Fibroblast of pulmonary artery (primary cell): ENCODE results near the gene G6PC3.

Source experiments
- DNase-seq: peaks from one replicate; pipeline ENCODE4 v3.0.0-alpha.2; 2010; ENCODE audit warnings: low read depth
- H3K4me3 ChIP-seq: replicated peaks from 2 replicates; pipeline ENCODE4 v1.5.1; 2011; ENCODE audit warnings: low read depth, mild to moderate bottlenecking, control low read depth, low read length, moderate library complexity
- TF ChIP-seq, protein P1 (sequence below): IDR thresholded peaks from 2 replicates; pipeline ENCODE4 v1.5.1; 2011; ENCODE audit warnings: mild to moderate bottlenecking, control low read depth, low read length, inconsistent platforms; ENCODE audit errors: missing control alignments

G6PC3 gene

DNA sequence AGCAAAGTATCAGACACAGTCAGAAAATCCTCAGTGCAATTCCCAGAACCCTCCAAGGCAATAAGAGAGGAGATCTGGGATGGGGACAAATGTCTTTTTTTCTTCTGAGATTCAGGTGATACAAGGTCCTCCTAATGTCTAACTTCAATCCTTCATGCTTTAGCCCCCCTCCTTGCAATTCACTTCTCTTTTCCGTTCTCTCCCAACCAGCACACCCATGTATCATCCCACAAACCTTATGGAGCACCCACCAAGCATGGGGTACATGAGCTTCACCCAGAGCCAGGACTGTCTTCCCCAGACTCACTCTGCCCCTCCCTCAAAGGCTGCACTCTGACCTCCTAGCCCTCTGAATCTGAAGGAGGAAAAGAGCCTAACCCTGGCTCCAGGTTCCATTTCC, 42.8 kb downstream of the G6PC3 start:
- H3K4me3 ChIP-seq = no peak overlapping the region
- DNase-seq = no peak
- TF ChIP-seq, protein P1, sequence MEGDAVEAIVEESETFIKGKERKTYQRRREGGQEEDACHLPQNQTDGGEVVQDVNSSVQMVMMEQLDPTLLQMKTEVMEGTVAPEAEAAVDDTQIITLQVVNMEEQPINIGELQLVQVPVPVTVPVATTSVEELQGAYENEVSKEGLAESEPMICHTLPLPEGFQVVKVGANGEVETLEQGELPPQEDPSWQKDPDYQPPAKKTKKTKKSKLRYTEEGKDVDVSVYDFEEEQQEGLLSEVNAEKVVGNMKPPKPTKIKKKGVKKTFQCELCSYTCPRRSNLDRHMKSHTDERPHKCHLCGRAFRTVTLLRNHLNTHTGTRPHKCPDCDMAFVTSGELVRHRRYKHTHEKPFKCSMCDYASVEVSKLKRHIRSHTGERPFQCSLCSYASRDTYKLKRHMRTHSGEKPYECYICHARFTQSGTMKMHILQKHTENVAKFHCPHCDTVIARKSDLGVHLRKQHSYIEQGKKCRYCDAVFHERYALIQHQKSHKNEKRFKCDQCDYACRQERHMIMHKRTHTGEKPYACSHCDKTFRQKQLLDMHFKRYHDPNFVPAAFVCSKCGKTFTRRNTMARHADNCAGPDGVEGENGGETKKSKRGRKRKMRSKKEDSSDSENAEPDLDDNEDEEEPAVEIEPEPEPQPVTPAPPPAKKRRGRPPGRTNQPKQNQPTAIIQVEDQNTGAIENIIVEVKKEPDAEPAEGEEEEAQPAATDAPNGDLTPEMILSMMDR = no peak

DNA sequence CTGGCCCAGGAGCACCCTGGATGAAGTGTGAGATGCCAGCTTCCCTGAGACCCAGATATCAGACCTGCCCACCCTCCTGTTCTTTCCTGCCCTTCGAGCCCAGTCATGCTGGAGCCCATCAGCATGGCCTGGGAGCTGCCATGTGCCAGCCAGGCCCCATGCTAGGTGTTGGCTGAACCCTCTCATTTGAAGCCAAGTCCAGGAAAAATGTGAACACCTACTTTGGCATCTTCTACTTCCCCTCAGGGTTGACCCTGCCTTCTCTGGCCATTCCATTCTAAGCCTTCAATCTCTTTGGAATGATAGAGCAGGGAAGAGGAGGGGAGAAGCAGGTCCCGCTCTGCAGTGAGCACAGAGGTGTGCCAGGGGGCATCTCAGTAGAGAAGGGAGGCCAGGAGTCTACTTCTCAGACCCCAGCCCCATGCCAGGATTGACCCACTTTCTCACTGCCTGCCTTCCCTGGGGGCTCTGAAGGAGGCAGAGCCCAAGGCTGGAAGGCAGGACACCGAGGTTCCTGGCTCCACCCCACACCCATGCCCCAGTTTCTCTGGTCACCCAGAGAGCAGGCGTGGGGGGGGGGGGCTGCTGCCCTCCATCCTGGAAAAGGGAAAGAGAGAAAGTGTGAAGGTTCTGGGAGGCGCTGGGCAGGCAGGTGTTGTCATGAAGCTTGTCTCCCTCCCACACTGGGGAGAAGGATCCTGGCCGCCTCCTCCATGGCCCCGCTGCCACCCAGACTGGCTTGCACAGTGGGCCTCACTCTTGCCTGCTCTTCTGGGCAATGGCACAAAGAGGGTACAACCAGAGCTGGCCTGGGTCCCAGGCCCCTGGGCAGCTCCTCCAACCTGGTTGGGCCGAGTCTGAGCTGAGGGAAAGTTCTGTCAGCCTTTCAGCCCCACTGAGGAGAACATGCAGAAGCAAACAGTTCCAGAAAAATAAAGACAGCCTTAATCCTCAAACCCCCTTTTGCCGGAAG, 43.6 kb downstream of the G6PC3 start:
- no peak overlapping the region for H3K4me3 ChIP-seq
- no peak for DNase-seq
- TF ChIP-seq, protein P1 = no peak

DNA sequence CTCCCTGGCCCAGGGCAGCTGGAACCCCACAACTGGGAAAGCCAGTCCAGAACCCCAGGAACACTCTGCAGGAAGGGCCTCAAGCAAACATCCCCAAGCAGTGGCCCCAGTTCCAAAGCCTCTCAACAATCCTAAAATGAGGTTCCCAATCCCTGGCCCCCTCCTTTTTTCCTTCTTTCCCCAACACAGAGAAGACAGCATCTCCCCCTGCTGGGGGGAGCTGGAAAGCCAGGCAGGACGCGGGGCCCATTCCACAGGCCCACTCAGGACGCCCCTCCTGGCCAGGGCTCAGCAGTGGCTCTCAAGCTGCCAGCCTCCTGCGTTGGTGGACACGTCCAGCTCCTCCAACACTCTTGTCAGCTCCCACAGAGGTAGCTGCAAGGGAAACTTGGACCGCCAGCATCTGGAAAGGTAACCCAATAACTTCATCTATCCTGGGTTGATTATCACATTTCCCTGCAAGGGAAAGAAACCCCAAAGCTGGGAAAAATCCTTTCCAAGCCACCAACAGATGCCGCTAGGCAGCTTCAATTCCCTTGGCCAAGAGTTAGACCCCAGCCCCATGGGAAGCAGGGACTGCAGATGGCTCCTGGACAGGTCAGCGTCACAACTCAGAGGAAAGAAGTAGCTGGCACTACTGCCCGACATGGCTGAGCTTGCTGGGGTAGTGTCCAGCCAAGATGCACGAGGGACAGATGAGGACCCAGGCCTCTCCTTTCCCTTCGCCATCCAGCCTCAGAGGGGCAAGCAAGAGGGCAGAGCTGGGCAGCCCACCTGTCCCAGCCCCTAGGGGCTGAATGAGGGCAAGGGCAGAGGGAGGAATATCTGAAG, 45.3 kb downstream of the G6PC3 start:
- TF ChIP-seq, protein P1 = peak; percentile 80
- no peak overlapping the region for H3K4me3 ChIP-seq
- peak; percentile 51 for DNase-seq

DNA sequence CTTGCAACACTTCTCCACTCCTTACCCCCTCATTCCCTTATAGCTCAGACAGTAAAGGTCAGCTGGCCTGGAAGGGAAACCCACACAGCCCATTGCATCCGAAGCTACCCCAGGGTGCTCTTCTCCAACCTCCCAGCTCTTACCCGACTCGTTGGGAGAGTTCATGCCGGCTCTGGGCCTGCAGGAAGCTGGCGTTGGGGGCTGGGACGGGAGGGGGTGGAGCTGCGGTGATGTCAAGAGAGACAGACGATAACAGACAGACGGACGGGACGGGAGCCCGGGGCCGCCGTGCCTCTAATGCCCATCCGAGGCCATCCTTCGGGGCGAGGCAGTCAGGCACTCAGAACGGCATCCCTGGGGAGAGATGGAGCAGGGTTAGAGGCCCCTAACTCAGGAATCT, 46.8 kb downstream of the G6PC3 start:
- no peak for DNase-seq
- H3K4me3 ChIP-seq = no peak overlapping the region
- TF ChIP-seq, protein P1 = no peak

DNA sequence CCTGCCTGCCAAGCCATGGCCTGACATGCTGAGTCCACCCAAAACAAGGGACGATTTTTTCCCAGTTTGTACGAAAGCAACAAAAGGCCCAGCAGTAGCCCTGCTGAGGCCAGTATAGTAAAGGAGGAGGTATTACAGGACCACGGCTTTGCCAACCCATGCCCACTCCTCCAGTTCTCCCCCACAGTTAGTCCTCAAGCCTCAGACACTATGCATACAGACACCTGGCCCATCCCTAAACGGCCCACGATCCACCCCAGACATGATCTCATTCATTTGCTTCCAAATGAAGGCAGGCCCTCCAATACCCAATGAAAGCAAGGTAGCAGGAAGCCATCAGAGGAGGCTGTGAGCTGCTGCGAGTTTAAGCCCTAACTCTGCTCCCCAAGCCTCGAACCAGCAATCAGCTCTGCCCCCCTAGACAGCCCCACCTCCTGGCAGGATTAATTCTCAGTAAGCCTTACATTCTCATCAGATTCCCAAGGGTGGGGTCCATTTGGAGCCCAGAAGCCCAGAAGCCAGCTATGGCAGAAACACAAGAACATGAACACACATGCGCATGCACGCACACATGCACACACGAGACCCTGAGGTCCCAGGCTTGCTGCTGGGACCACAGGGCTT, 48.0 kb downstream of the G6PC3 start:
- DNase-seq = no peak
- TF ChIP-seq, protein P1 = no peak
- no peak overlapping the region for H3K4me3 ChIP-seq

DNA sequence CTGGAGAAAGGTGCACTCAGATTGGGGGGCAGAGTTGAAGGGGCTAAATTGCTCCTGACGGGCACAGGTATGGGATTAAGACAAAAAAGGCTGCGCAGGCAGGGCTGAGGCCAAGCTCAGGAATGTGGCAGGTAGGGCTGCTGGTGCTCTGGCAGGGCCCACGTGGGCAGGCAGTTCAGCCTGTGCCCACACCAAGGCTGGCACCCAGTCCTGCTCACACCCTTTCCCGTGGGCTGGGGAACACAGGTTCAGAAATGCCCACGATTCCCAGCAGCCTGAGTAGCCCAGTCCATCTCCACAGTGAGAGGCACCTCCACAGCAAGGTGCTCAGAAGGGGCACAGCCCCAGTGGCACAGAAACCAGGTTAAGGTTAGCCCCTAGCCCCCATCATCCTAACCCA, 48.5 kb downstream of the G6PC3 start:
- TF ChIP-seq, protein P1 = no peak

More for the DNA sequence above, 48.5 kb downstream of the G6PC3 start:
- no peak for DNase-seq
- H3K4me3 ChIP-seq = no peak overlapping the region
